GM23248 (cell line): ENCODE data around the gene CHST9. TPM values are rescaled to one million over a fixed set of nuclear protein-coding genes. Genes with fewer than 3 reads are reported as not detected.
"Not testable (repeated sequence)": the region's sequence is repeated elsewhere in the genome, so short reads cannot be mapped to it uniquely, and the experiment has no call there.

Experiments
- DNase-seq: peaks from one replicate; pipeline ENCODE4 v3.0.0-alpha.2; 2015
- H2AFZ ChIP-seq: fragments of 200-600 bp; sonication (generic); 2 replicates; pipeline ENCODE4 v1.6.1; 2016; ENCODE audit warnings: antibody characterized with exemption
- H3F3A ChIP-seq: fragments of 200-600 bp; sonication (generic); 2 replicates; pipeline ENCODE4 v1.6.1; 2016; ENCODE audit warnings: mild to moderate bottlenecking, antibody characterized with exemption, mixed run types; ENCODE audit not compliant: insufficient read depth
- H3K27ac ChIP-seq: fragments of 200-600 bp; sonication (generic); 2 replicates; pipeline ENCODE4 v1.5.1; 2016; ENCODE audit warnings: mild to moderate bottlenecking
- H3K27me3 ChIP-seq: fragments of 200-600 bp; sonication (generic); replicated peaks from 2 replicates; pipeline ENCODE4 v1.6.1; 2016; ENCODE audit warnings: mild to moderate bottlenecking; ENCODE audit not compliant: insufficient read depth
- H3K36me3 ChIP-seq: fragments of 200-600 bp; sonication (generic); 2 replicates; pipeline ENCODE4 v1.6.1; 2016; ENCODE audit warnings: low read depth, mild to moderate bottlenecking
- H3K4me1 ChIP-seq: fragments of 200-600 bp; sonication (generic); 2 replicates; pipeline ENCODE4 v1.6.1; 2016; ENCODE audit warnings: mild to moderate bottlenecking; ENCODE audit not compliant: insufficient read depth
- H3K4me2 ChIP-seq: fragments of 200-600 bp; sonication (generic); one replicate; pipeline ENCODE4 v1.6.1; 2016; ENCODE audit warnings: mild to moderate bottlenecking; ENCODE audit not compliant: unreplicated experiment
- H3K4me3 ChIP-seq: fragments of 200-600 bp; sonication (generic); 2 replicates; pipeline ENCODE4 v1.5.1; 2016; ENCODE audit warnings: mild to moderate bottlenecking
- H3K79me2 ChIP-seq: fragments of 200-600 bp; sonication (generic); 2 replicates; pipeline ENCODE4 v1.6.1; 2016; ENCODE audit warnings: mild to moderate bottlenecking; ENCODE audit not compliant: insufficient read depth
- H3K9ac ChIP-seq: fragments of 200-600 bp; sonication (generic); 2 replicates; pipeline ENCODE4 v1.6.1; 2016; ENCODE audit warnings: mild to moderate bottlenecking
- H3K9me2 ChIP-seq: fragments of 200-600 bp; sonication (generic); 2 replicates; pipeline ENCODE4 v1.6.1; 2016; ENCODE audit warnings: mixed run types, mild to moderate bottlenecking, moderate library complexity; ENCODE audit not compliant: insufficient read depth
- H3K9me3 ChIP-seq: fragments of 200-600 bp; sonication (generic); one replicate; pipeline ENCODE4 v1.6.1; 2017; ENCODE audit warnings: low read depth
- H4K20me1 ChIP-seq: fragments of 200-600 bp; sonication (generic); 2 replicates; pipeline ENCODE4 v1.6.0; 2016; ENCODE audit not compliant: insufficient read depth
- EZH2 ChIP-seq: fragments of 200-600 bp; sonication (generic); IDR thresholded peaks from 2 replicates; pipeline ENCODE4 v1.6.1; 2018; ENCODE audit warnings: antibody characterized with exemption, mild to moderate bottlenecking; ENCODE audit not compliant: insufficient read depth, poor library complexity, severe bottlenecking
- EZH2phosphoT487 ChIP-seq: fragments of 200-600 bp; sonication (generic); IDR thresholded peaks from 2 replicates; pipeline ENCODE4 v1.6.1; 2018; ENCODE audit warnings: antibody characterized with exemption, moderate library complexity, mild to moderate bottlenecking, low read depth; ENCODE audit not compliant: insufficient read depth
- WGBS, 2 experiments: methylation state at CpG; one replicate each; pipeline ENCODE4 v1.1.6; 2015 to 2017; ENCODE audit warnings: low lambda C conversion rate in 2 of 2, low coverage in 1 of 2; ENCODE audit errors: missing lambda C conversion rate in 2 of 2; 5-methylcytosine and 5-hydroxymethylcytosine counted together
- in situ Hi-C: fragments of 300-500 bp; cut with MboI; formaldehyde crosslinking; loops from 2 replicates; pipeline ENCODE4 v1.15.0; 2020
- polyA plus RNA-seq: library from polyadenylated mRNA; unstranded; fragments of >200 nt; fragmentation: Nextera tagmentation; extraction: Ambion mirVana; gene quantifications from 2 replicates; pipeline ENCODE4 v1.2.1, GENCODE V29; 2016
- total RNA-seq: library from RNA; depleted of rRNA; stranded (reverse); fragments of >200 nt; shearing (Covaris generic); gene quantifications from 2 replicates; pipeline ENCODE4 v1.2.3, GENCODE V29; 2014

Gene CHST9
- total and polyA plus RNA-seq, 2 experiments from 2014 or later = not detected

DNA sequence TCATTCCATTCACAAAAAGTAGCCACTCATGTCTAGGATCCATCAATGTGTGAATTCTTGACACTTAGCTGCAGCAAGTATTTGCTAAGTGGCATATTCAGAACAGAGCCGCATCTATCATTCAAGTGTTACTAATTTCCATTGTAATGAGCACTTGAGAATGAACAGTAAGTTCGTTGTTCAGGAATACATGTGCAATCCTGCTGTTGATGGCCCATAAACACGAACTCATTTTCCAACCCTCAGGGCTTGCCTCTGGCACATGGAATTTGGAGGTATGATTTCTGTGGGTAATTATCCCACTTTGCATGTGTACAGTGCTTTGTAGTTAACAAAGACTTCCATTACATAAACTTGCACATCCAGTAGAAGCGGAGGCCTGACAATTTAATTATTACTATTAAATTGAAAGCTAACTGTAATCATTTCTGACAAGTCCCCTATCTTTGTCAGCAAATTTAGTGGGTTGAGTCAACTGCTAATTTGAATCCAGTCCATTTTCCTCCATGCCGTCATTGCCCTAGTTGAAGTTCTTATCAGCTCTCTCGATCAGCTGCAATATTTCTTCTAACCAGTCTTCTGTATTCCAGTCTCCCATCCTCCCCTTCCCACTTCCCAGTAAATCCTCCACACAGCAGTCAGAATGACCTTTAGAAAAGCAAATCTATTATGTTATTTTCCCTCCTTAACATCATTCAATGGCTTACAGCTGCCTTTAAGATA lies 203.6 kb downstream of the CHST9 start:
- Histone ChIP-seq H3F3A (no peaks in the 10 kb centered on the region), H3K27me3 (no peaks in the 10 kb centered on the region), H3K36me3 (no peaks in the 10 kb centered on the region), H3K4me3 (no peak overlapping the region), H2AFZ (no peak overlapping the region), H3K4me1 (no peaks in the 10 kb centered on the region), H3K79me2 (no peaks in the 10 kb centered on the region), H3K9ac (no peak overlapping the region), H3K27ac (no peak overlapping the region), H3K9me3 (no peaks in the 10 kb centered on the region), H3K4me2 (no peak overlapping the region), H4K20me1 (no peaks in the 10 kb centered on the region), H3K9me2 (no peaks in the 10 kb centered on the region)
- no peak for TF ChIP-seq EZH2
- TF ChIP-seq EZH2phosphoT487 = no peak
- no peak for DNase-seq
- in situ Hi-C loops = no loop called here
- WGBS, 2 experiments = 25 to 28% methylated on average over 6 of the region's 6 CpGs

GRCh38 chr18:26978812-26979341 lies 206.2 kb downstream of the CHST9 start:
- in situ Hi-C loops = no loop called here
- H3F3A ChIP-seq = no peaks in the 10 kb centered on the region
- no peaks in the 10 kb centered on the region for H3K36me3 ChIP-seq
- no peaks in the 10 kb centered on the region for H4K20me1 ChIP-seq
- no peak overlapping the region for H3K9ac ChIP-seq
- no peak overlapping the region for H2AFZ ChIP-seq
- H3K4me3 ChIP-seq = no peak overlapping the region
- no peaks in the 10 kb centered on the region for H3K4me1 ChIP-seq
- H3K9me3 ChIP-seq = no peaks in the 10 kb centered on the region
- no peak overlapping the region for H3K4me2 ChIP-seq
- H3K27ac ChIP-seq = no peak overlapping the region
- WGBS, 2 experiments = 37 to 41% methylated on average over 4 of the region's 4 CpGs
- DNase-seq = no peak
- H3K79me2 ChIP-seq = no peaks in the 10 kb centered on the region
- TF ChIP-seq EZH2phosphoT487 (no peak), EZH2 (no peak)
- no peaks in the 10 kb centered on the region for H3K27me3 ChIP-seq
- H3K9me2 ChIP-seq = no peaks in the 10 kb centered on the region

- DNase-seq = no peak
- Histone ChIP-seq H2AFZ (no peak overlapping the region), H3K79me2 (no peaks in the 10 kb centered on the region), H3K9me2 (no peaks in the 10 kb centered on the region), H3K4me1 (no peaks in the 10 kb centered on the region), H4K20me1 (no peaks in the 10 kb centered on the region), H3K9ac (no peak overlapping the region), H3K4me3 (no peak overlapping the region), H3K27me3 (no peaks in the 10 kb centered on the region), H3K4me2 (no peak overlapping the region), H3K27ac (no peak overlapping the region), H3F3A (no peaks in the 10 kb centered on the region), H3K9me3 (no peaks in the 10 kb centered on the region), H3K36me3 (no peaks in the 10 kb centered on the region)
- in situ Hi-C loops = no loop called here
- TF ChIP-seq EZH2 (no peak), EZH2phosphoT487 (no peak)
- 39 to 58% methylated on average over 1 of the region's 1 CpG for WGBS, 2 experiments
Measured at GRCh38 chr18:26977781-26978180, 207.3 kb downstream of the CHST9 start.

DNA sequence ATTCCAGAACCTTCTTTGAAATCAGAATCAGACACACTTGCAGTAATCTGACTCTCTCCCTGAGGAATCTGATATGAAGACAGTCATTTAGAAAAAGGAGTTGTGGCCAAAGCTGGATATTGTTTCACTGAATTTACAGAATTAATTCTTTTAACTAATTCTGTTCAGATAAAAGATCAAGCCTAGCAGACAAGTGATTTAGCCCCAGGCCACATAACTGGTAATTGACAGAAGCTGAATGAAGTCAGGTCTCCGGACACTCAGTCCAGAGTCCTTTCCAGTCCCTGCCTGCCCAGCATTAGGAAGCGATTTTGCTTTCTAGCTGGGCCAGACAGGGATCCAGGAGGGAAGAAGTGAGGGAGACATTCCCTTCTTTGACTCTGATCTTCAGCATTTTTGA lies 208.9 kb downstream of the CHST9 start:
- H3F3A ChIP-seq = no peaks in the 10 kb centered on the region
- no peak overlapping the region for H3K4me3 ChIP-seq

GRCh38 chr18:26972549-26972948 lies 212.6 kb downstream of the CHST9 start:
- H3K36me3 ChIP-seq, H3K4me2 ChIP-seq, H3K79me2 ChIP-seq, H3K9ac ChIP-seq, H3K9me3 ChIP-seq, H3F3A ChIP-seq, H3K27me3 ChIP-seq, H4K20me1 ChIP-seq, in situ Hi-C loops, H3K4me3 ChIP-seq, DNase-seq, H3K4me1 ChIP-seq, H3K9me2 ChIP-seq, H3K27ac ChIP-seq, H2AFZ ChIP-seq: not testable (repeated sequence)
- WGBS, 2 experiments = 64 to 71% methylated on average over 15 of the region's 15 CpGs

More for the DNA sequence above, 208.9 kb downstream of the CHST9 start:
- Histone ChIP-seq H3K36me3 (no peaks in the 10 kb centered on the region), H3K79me2 (no peaks in the 10 kb centered on the region), H3K27me3 (no peaks in the 10 kb centered on the region), H3K4me2 (no peak overlapping the region), H4K20me1 (no peaks in the 10 kb centered on the region), H3K9me2 (no peaks in the 10 kb centered on the region), H3K9ac (no peak overlapping the region), H2AFZ (no peak overlapping the region), H3K27ac (no peak overlapping the region), H3K9me3 (no peaks in the 10 kb centered on the region), H3K4me1 (no peaks in the 10 kb centered on the region)
- TF ChIP-seq EZH2phosphoT487 (no peak), EZH2 (no peak)
- in situ Hi-C loops = no loop called here
- no peak for DNase-seq
- 19 to 38% methylated on average over 2 of the region's 2 CpGs for WGBS, 2 experiments
